T-cell (primary cell): ENCODE data around the gene SLC10A1. TPM values are rescaled to one million over a fixed set of nuclear protein-coding genes. Genes with fewer than 3 reads are reported as not detected.

Source experiments
- ATAC-seq, 4 experiments: fragments of 200-7000 bp in 3 of 4; fragments of 150-1000 bp in 1 of 4; cut with Tn5 transposase; replicated peaks in 1 of 4; 1 replicate in 3 of 4; 2 replicates in 1 of 4; pipeline ENCODE4 v1.10.0; 2021; ENCODE audit warnings: moderate library complexity in 3 of 4, mild to moderate bottlenecking in 2 of 4, moderate number of reproducible peaks in 1 of 4
- CTCF ChIA-PET, 2 donors: fragments of 300-600 bp; sonication (Branson Sonifier 250); formaldehyde crosslinking; loops; one replicate each; lab custom pipeline; 2022; ENCODE audit warnings: antibody characterized with exemption in 2 of 2; lab: Charles Lee
- POLR2A ChIA-PET, 2 donors: fragments of 300-600 bp; sonication (Branson Sonifier 250); formaldehyde crosslinking; loops; one replicate each; lab custom pipeline; 2022; ENCODE audit warnings: antibody characterized with exemption in 2 of 2; lab: Charles Lee
- DNase-seq, 35 experiments: peaks; one replicate each; pipeline versions ENCODE4 v3.0.0 to v3.0.0-alpha.2; 2013 to 2023
- H3K27ac ChIP-seq: one replicate; pipeline ENCODE4 v1.5.1; 2013; ENCODE audit warnings: low read length
- H3K27me3 ChIP-seq, 2 experiments: replicated peaks in 1 of 2; 1 replicate in 1 of 2; 2 replicates in 1 of 2; pipeline versions ENCODE4 v1.6.1 to v1.7.0; 2013; ENCODE audit warnings: low read length in 1 of 2, mixed read lengths in 1 of 2; ENCODE audit not compliant: control insufficient read depth in 2 of 2, insufficient read depth in 2 of 2; ENCODE audit errors: extremely low read depth in 1 of 2
- H3K36me3 ChIP-seq, 2 donors: 1 replicate in 1 of 2; 2 replicates in 1 of 2; pipeline versions ENCODE4 v1.6.1 to v1.7.0; 2013; ENCODE audit warnings: low read length in 1 of 2; ENCODE audit not compliant: control insufficient read depth in 2 of 2, insufficient read depth in 1 of 2; ENCODE audit errors: extremely low read depth in 1 of 2
- H3K4me1 ChIP-seq, 2 experiments: 1 replicate in 1 of 2; 2 replicates in 1 of 2; pipeline versions ENCODE4 v1.6.1 to v1.7.0; 2013; ENCODE audit warnings: low read length in 2 of 2, mixed read lengths in 1 of 2; ENCODE audit not compliant: insufficient read depth in 2 of 2, control insufficient read depth in 1 of 2; ENCODE audit errors: extremely low read depth in 1 of 2
- H3K4me3 ChIP-seq, 2 donors: 1 replicate in 1 of 2; 2 replicates in 1 of 2; pipeline versions ENCODE4 v1.5.1 to v1.7.0; 2013; ENCODE audit warnings: mild to moderate bottlenecking in 2 of 2, low read length in 1 of 2, moderate library complexity in 1 of 2; ENCODE audit not compliant: control insufficient read depth in 1 of 2; ENCODE audit errors: extremely low read depth in 1 of 2
- H3K9me3 ChIP-seq: 2 replicates; pipeline ENCODE4 v1.7.0; 2013
- H3K27ac Mint-ChIP-seq, 2 donors: one replicate each; pipeline ENCODE4 v1.8.0; 2020 to 2021; ENCODE audit warnings: mild to moderate bottlenecking in 2 of 2, mixed read lengths in 2 of 2
- H3K27me3 Mint-ChIP-seq, 2 donors: one replicate each; pipeline ENCODE4 v1.8.0; 2021 to 2022; ENCODE audit warnings: mixed read lengths in 2 of 2
- H3K36me3 Mint-ChIP-seq: one replicate; pipeline ENCODE4 v1.8.0; 2021; ENCODE audit warnings: mixed read lengths
- H3K4me1 Mint-ChIP-seq, 3 donors: one replicate each; pipeline ENCODE4 v1.8.0; 2020 to 2022; ENCODE audit warnings: mixed read lengths in 3 of 3, mild to moderate bottlenecking in 1 of 3
- H3K4me3 Mint-ChIP-seq, 3 donors: one replicate each; pipeline ENCODE4 v1.8.0; 2020 to 2022; ENCODE audit warnings: mild to moderate bottlenecking in 3 of 3, mixed read lengths in 3 of 3, moderate library complexity in 3 of 3
- H3K9me3 Mint-ChIP-seq, 3 donors: one replicate each; pipeline ENCODE4 v1.8.0; 2020 to 2022; ENCODE audit warnings: mixed read lengths in 3 of 3
- WGBS: methylation state at CpG from one replicate; pipeline ENCODE4 v1.1.5; 2013; ENCODE audit warnings: missing lambda C conversion rate; ENCODE audit not compliant: insufficient coverage; 5-methylcytosine and 5-hydroxymethylcytosine counted together
- total RNA-seq, 35 experiments: library from RNA in 6 of 35; stranded (reverse) in 6 of 35; fragments of 120-200 nt in 1 of 35; gene quantifications; one replicate each; pipeline versions ENCODE4 v1.2.1 to v1.2.4 and lab custom pipeline; 2013 to 2026

The SLC10A1 gene
- total RNA-seq, 5 donors from 2014 or later (not counting 1 experiment from before 2014, with no cell fraction given): 0.13 TPM; not detected in 4

- H3K9me3 ChIP-seq: no peaks in the 10 kb centered on the region
- Mint-ChIP-seq H3K4me1 (peaks cover 42 to 53% (median 52%) of the 10 kb centered on the region in 3 donors), H3K9me3 (no peaks in the 10 kb centered on the region), H3K27ac (peak overlapping the region in 1 of 2 donors; percentile 53), H3K27me3 (no peaks in the 10 kb centered on the region), H3K4me3 (no peak overlapping the region), H3K36me3 (peaks cover 54% of the 10 kb centered on the region)
- peaks cover 2 to 11% of the 10 kb centered on the region in 2 experiments for H3K4me1 ChIP-seq
- peaks cover 0 to 56% of the 10 kb centered on the region in 2 donors for H3K36me3 ChIP-seq
- no peak overlapping the region for H3K27ac ChIP-seq
- DNase-seq (no peak), ATAC-seq (peak in 1 of 4 experiments; percentile 8)
- ChIA-PET CTCF (no interaction called here), POLR2A (interaction anchor here (0.6 to 0.7 kb wide), 3 partner anchors 9 to 1172 kb away, joined by 3 to 5 read pairs (median 3); no protein-coding TSS in a partner anchor)
- H3K4me3 ChIP-seq: no peak overlapping the region
- WGBS: 86% methylated on average over 1 of the region's 2 CpGs
- no peaks in the 10 kb centered on the region for H3K27me3 ChIP-seq
Measured at GRCh38 chr14:69779088-69779487, 18.0 kb downstream of the SLC10A1 start.

GRCh38 chr14:69776875-69777453, 20.1 kb downstream of the SLC10A1 start:
- Histone ChIP-seq H3K27ac (no peak overlapping the region), H3K4me3 (no peak overlapping the region), H3K36me3 (peaks cover 0 to 77% of the 10 kb centered on the region in 2 donors), H3K27me3 (no peaks in the 10 kb centered on the region), H3K4me1 (peaks cover 11 to 13% of the 10 kb centered on the region in 2 experiments), H3K9me3 (no peaks in the 10 kb centered on the region)
- ATAC-seq (no peak), DNase-seq (no peak)
- POLR2A ChIA-PET: interaction anchor here in 1 of 2 donors (2.5 kb wide), 1 partner anchor 9 kb away, joined by 17 read pairs; the partner anchor contains the start of gene SRSF5
- no CpG with 5 or more reads among the region's 4 CpGs for WGBS
- peaks cover 64 to 72% (median 71%) of the 10 kb centered on the region in 3 donors for H3K4me1 Mint-ChIP-seq
- H3K27me3 Mint-ChIP-seq: no peaks in the 10 kb centered on the region
- peaks cover 73% of the 10 kb centered on the region for H3K36me3 Mint-ChIP-seq
- H3K27ac Mint-ChIP-seq: peak overlapping the region; percentile 35 to 37
- CTCF ChIA-PET: interaction anchor here in 1 of 2 donors (0.7 kb wide), 1 partner anchor 20 kb away, joined by 3 read pairs; no protein-coding TSS in a partner anchor
- peak overlapping the region in 1 of 3 donors; percentile 39 for H3K4me3 Mint-ChIP-seq
- H3K9me3 Mint-ChIP-seq: no peaks in the 10 kb centered on the region

- DNase-seq (no peak), ATAC-seq (no peak)
- peaks cover 80 to 83% (median 82%) of the 10 kb centered on the region in 3 donors for H3K4me1 Mint-ChIP-seq
- ChIA-PET POLR2A (interaction anchor here in 1 of 2 donors (0.7 to 1.5 kb wide), 2 partner anchors 14 to 15 kb away, joined by 3 to 8 read pairs; no protein-coding TSS in a partner anchor), CTCF (interaction anchor here (0.6 to 1.2 kb wide), 2 partner anchors 31 to 190 kb away, joined by 3 to 5 read pairs; no protein-coding TSS in a partner anchor)
- H3K9me3 Mint-ChIP-seq: no peaks in the 10 kb centered on the region
- Histone ChIP-seq H3K4me3 (no peak overlapping the region), H3K27me3 (no peaks in the 10 kb centered on the region), H3K27ac (no peak overlapping the region), H3K36me3 (peaks cover 6 to 93% of the 10 kb centered on the region in 2 donors), H3K9me3 (no peaks in the 10 kb centered on the region), H3K4me1 (peaks cover 21 to 24% of the 10 kb centered on the region in 2 experiments)
- H3K4me3 Mint-ChIP-seq: no peak overlapping the region
- no CpG with 5 or more reads among the region's 3 CpGs for WGBS
- H3K27ac Mint-ChIP-seq: no peak overlapping the region
- peaks cover 81% of the 10 kb centered on the region for H3K36me3 Mint-ChIP-seq
- no peaks in the 10 kb centered on the region for H3K27me3 Mint-ChIP-seq
Measured at GRCh38 chr14:69775012-69775411, 22.0 kb downstream of the SLC10A1 start.

GRCh38 chr14:69773571-69774276, 23.3 kb downstream of the SLC10A1 start:
- Mint-ChIP-seq H3K36me3 (peaks cover 88% of the 10 kb centered on the region), H3K27me3 (no peaks in the 10 kb centered on the region), H3K4me1 (peaks cover 84 to 93% (median 87%) of the 10 kb centered on the region in 3 donors), H3K27ac (peak overlapping the region in 1 of 2 donors; percentile 68), H3K4me3 (peak overlapping the region in 1 of 3 donors; percentile 20), H3K9me3 (no peaks in the 10 kb centered on the region)
- Histone ChIP-seq H3K36me3 (peaks cover 12 to 97% of the 10 kb centered on the region in 2 donors), H3K27ac (no peak overlapping the region), H3K27me3 (no peaks in the 10 kb centered on the region), H3K4me3 (no peak overlapping the region), H3K9me3 (no peaks in the 10 kb centered on the region), H3K4me1 (peaks cover 33 to 34% of the 10 kb centered on the region in 2 experiments)
- ChIA-PET CTCF (interaction anchor here in 1 of 2 donors (0.7 to 1.2 kb wide), 2 partner anchors 18 to 189 kb away, joined by 3 to 7 read pairs; no protein-coding TSS in a partner anchor), POLR2A (interaction anchor here (0.5 to 1.8 kb wide), 12 partner anchors 8 to 994 kb away, joined by 3 to 9 read pairs (median 3); no protein-coding TSS in a partner anchor)
- 60% methylated on average over 1 of the region's 7 CpGs for WGBS
- DNase-seq (no peak), ATAC-seq (peak in 2 of 4 experiments; percentile 8 to 14)

- peaks cover 88 to 97% (median 92%) of the 10 kb centered on the region in 3 donors for H3K4me1 Mint-ChIP-seq
- ATAC-seq (peak in 2 of 4 experiments; percentile 2 to 3), DNase-seq (peak in 1 of 35 experiments; percentile 18)
- H3K9me3 ChIP-seq: no peaks in the 10 kb centered on the region
- peaks cover 42% of the 10 kb centered on the region in 2 experiments for H3K4me1 ChIP-seq
- CTCF ChIA-PET: interaction anchor here in 1 of 2 donors (0.5 kb wide), 1 partner anchor 170 kb away, joined by 3 read pairs; no protein-coding TSS in a partner anchor
- peaks cover 89% of the 10 kb centered on the region for H3K36me3 Mint-ChIP-seq
- H3K27ac Mint-ChIP-seq: peak overlapping the region in 1 of 2 donors; percentile 16
- no peaks in the 10 kb centered on the region for H3K27me3 ChIP-seq
- no peak overlapping the region for H3K4me3 ChIP-seq
- POLR2A ChIA-PET: interaction anchor here (0.5 to 1.8 kb wide), 4 partner anchors 12 to 828 kb away, joined by 3 to 6 read pairs (median 4); partner anchors contain the start of gene SUSD6 (in 1 of the 2)
- H3K9me3 Mint-ChIP-seq: no peaks in the 10 kb centered on the region
- peaks cover 0 to 2% of the 10 kb centered on the region in 2 donors for H3K27me3 Mint-ChIP-seq
- no peak overlapping the region for H3K27ac ChIP-seq
- peaks cover 17 to 93% of the 10 kb centered on the region in 2 donors for H3K36me3 ChIP-seq
- 96% methylated on average over 4 of the region's 11 CpGs for WGBS
- peak overlapping the region in 2 of 3 donors; percentile 21 to 24 for H3K4me3 Mint-ChIP-seq
Measured at GRCh38 chr14:69772082-69773017, 24.7 kb downstream of the SLC10A1 start.
